ENCODE data around the gene AMH. TPM values are rescaled to one million over a fixed set of nuclear protein-coding genes. Genes with fewer than 3 reads are reported as not detected.

AMH gene
- total and polyA plus RNA-seq, 2 of the 13 experiments (the other 11 are each of a cell fraction or from before 2014, with no cell fraction given), result 0.03 to 0.18 TPM

GRCh38 chr19:2278459-2279158 lies 29.5 kb downstream of the AMH start (continued):
- TF ChIP-seq TEF (CRISPR knock-in tag; IDR thresholded peaks at IDR 0.05) (no peak), MLLT10 (CRISPR knock-in tag; IDR thresholded peaks at IDR 0.05) (no peak), ZNF431 (CRISPR knock-in tag; IDR thresholded peaks at IDR 0.05; ENCODE audit: borderline replicate concordance, low read depth) (no peak), ZNF572 (CRISPR knock-in tag; IDR thresholded peaks at IDR 0.05) (no peak), NR2F6 (IDR thresholded peaks at IDR 0.05) (peak; percentile 44; the same call in 1 of the 2 replicates), NR2F6 (CRISPR knock-in tag; IDR thresholded peaks at IDR 0.05) (peak; percentile 42; the same call in 1 of the 2 replicates), FLYWCH1 (CRISPR knock-in tag; IDR thresholded peaks at IDR 0.05) (no peak), ZNF746 (CRISPR knock-in tag; IDR thresholded peaks at IDR 0.05) (no peak), ZNF281 (CRISPR knock-in tag; IDR thresholded peaks at IDR 0.05; ENCODE audit: borderline replicate concordance) (no peak), HNF4G (IDR thresholded peaks at IDR 0.05; ENCODE audit: borderline replicate concordance, low read depth, low read length) (peak; percentile 60; the same call in 1 of the 2 replicates), HNF4G (CRISPR knock-in tag; IDR thresholded peaks at IDR 0.05; ENCODE audit: borderline replicate concordance, low read depth) (no peak), HDAC6 (IDR thresholded peaks at IDR 0.05; ENCODE audit: low read depth, low read length) (no peak), NR1H2 (CRISPR knock-in tag; IDR thresholded peaks at IDR 0.05; ENCODE audit: borderline replicate concordance, low read depth) (no peak)
- TF ChIP-seq, protein P1, sequence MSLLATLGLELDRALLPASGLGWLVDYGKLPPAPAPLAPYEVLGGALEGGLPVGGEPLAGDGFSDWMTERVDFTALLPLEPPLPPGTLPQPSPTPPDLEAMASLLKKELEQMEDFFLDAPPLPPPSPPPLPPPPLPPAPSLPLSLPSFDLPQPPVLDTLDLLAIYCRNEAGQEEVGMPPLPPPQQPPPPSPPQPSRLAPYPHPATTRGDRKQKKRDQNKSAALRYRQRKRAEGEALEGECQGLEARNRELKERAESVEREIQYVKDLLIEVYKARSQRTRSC (CRISPR knock-in tag; IDR thresholded peaks at IDR 0.05; ENCODE audit: low read depth), result no peak

Data from HepG2 (cell line).